RKO (cell line): ENCODE results near the gene SAMD13.

Experiments used
- DNase-seq: peaks from one replicate; pipeline ENCODE4 v3.0.0-alpha.2; 2016; ENCODE audit warnings: low spot score

Gene SAMD13, protein sequence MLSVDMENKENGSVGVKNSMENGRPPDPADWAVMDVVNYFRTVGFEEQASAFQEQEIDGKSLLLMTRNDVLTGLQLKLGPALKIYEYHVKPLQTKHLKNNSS

DNA sequence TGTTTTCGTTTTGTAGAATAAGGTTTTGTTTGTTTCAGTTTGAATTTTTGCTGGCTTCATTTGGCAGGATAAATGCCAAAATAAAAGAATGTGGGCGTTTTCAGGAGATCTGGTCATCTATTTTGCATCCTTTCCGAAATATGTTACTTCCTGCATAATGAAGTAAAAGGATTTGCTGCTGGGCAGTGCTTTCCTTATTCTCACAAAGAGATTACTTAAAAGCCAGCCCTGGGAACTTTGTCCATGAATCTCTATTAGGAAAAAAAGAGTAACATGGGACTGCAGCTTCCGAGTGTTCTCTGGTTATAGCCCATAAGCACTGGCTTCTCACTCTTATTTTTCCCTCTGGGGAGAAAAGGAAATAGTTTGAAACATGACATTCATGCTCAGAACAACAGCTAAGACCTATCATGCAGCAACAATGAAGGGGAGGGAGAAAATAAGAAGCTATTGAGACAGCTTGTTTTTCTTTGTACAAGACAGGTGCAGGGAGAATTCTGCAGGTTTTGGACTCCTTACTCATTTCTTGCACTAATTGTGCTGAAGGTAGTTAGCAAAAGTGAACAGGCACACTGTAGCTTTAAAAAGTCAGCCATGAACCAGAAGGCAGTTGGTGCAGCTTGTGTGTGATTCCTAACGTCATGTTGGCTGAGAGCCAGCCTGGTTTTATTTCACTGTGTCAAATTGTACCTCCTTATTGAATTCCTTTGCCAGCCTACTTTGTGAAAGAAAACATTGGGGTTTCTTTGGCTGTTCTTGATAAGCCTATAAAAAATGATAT is at the start of gene SAMD13:
TSS of gene SAMD13 (plus strand) at position 705 of the 781 bp plus-strand sequence. CDS start 1,527 bp downstream, outside the sequence.
- peak; percentile 65 for DNase-seq

DNA sequence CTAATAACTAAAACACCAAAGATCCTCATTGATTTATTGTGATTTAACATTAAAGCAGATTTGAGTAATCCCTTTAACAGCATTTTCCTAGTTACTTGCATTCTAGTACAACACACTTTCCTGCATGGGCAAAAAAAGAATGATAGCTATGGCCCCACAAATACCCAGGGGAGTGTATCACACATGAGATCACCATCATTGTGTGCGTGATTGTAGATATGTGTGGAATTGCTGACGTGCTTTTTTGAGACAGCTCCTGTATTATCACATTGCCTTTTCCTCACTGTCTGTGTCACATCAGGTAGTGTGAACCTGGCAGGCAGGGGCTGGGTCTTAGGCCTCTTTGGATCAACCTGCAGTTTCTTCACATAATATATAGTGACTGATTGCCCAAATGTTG is 48.5 kb upstream of the SAMD13 start:
- no peak for DNase-seq

DNA sequence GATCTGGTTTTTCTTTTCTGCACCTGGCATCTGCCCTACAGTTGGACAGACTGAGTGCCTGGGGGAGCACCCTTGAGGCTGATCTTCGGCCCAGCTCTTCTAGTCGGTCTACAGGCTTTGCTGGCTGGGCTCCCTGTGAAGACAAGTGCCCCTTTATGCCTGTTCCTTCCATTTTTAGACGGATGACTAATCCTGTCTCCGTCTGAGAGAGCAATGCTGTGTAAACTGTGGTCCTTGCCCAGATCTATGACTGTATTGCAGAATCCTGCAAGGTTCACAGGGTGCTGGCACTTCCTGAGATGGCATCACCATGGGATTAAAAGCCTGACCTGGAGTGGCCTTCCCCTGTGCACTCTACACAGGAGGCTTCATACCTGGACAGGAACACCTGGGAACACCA is 47.6 kb upstream of the SAMD13 start:
- DNase-seq, result peak; percentile 49

DNA sequence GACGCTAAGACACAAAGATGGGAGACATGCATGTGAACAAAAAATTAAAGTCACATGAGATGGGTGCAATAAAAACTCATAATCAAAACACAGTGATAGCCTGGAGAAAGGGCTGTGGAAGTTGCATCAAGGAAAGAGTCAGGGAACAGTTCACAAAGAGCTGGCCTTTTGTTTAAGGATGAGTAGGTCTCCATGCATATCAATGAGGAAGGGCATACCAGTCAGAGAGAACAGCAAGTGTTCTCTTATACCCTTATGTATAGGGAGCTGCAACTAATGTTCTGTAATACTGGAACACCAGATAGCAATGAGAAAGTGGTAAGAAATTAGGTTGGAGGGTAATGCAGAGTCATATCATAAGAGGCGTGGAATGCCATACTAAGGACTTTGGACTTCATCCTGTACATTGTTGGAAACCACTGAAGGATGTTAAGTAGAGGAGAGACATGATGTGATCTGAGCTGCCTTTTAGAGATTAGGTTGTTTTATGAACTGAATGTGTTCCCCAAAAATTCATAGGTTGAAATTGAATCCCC is 46.7 kb upstream of the SAMD13 start:
- no peak for DNase-seq

DNA sequence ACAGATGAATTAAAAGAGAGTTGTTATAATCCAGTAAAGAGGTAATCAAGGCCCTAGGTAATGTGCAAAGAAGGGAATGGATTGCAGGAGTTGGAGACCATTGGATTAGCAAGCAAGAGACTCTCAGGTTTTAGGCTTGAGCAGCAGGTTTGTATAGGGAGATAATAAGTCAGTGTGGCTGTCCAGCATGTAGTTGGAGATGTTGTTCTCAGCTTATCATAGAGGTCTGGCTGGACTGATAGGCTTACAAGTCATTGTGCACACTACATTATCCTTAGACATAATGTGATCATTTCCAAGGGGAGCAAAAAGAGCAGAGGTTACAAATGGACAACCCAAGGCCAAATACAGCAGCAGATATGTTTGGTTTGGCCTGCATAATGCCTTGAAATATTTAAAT is 45.9 kb upstream of the SAMD13 start:
- DNase-seq, result no peak

DNA sequence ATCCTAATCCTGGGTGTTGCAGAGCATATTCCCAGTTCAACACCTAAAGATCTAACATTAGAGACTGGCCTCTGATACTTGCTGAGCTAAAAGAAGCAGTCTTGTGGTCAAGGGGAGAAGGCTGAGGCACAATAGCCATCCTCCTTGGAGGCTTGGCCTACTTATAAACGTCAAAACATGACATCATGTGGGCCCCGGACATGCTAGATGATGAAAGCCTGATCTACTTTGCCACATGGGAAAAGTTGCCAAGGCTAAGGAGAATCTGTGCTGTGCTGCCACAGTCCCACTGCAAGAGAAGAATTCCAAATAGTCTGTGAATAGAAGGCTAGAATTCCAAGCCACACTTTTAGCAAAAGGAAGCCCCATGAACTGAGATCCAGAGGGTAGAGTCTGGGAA is 43.9 kb upstream of the SAMD13 start:
- DNase-seq, result no peak

DNA sequence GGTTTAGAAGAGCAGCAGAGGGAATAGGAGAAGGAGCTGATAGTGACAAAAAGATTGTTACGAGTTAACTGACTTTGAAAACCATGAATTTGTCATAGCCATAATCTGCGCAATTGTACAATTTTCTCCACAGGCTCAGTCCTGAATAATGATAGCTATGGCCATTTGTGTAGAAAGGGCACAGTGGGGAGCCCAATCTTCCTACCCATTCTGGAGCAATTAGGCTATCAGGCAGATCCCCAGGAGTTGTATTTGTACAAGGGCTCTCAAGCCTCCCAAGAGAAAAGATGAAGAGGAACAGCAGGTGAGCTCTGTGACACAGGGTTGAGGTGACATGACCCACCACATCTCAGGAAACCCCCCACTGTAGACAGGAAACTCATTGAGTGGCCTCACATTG is 42.1 kb upstream of the SAMD13 start:
- no peak for DNase-seq

DNA sequence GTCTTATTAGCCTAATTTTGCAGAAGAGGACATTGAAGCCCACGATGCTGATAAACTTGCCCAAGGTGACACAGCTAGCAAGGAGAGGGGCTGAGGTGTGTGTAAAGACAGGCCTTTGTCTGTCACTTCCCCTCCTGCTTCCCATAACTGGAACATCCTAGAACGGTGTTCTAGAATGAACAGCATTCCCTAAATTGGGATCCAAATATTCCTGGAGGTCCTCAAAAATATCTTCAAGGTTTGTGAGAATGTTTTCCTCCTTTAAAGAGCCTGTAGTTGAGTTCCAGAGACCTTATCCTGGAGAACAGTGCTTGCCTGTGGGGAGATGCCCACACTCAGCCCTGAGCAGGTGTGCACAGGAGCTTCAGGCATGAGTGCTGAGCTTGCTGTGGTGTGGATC is 41.5 kb upstream of the SAMD13 start:
- no peak for DNase-seq

DNA sequence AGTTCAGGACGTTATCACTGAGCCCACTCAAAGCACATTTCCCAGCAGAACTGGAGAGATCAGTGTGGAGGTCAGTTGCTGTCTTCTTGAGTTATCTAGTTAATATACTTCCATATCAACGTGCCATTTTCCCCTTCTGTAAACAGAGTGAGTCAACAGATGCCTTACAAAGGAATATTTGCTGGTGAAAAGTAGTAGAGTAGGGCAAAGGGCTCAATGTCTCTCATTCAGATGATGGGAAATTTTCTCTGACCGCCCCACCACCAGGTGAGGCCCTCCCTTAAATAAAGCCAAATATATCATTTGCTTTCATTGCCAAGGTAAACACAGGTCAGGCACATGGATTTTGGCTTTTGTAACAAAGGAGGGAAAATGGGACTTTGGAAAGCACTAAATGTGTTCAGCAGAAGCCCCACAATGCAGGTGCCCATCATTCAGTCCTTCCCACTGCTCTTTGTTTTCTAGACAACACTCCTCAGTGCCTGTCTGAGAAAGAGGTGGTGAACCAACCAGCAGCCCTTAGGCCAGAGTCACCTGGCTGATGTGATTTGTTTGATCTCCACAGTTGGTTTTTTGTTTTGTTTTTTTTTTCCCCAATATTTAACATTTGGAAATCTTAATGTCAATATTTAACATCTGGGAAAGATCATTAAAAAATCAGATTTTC is 40.5 kb upstream of the SAMD13 start:
- DNase-seq, result no peak

DNA sequence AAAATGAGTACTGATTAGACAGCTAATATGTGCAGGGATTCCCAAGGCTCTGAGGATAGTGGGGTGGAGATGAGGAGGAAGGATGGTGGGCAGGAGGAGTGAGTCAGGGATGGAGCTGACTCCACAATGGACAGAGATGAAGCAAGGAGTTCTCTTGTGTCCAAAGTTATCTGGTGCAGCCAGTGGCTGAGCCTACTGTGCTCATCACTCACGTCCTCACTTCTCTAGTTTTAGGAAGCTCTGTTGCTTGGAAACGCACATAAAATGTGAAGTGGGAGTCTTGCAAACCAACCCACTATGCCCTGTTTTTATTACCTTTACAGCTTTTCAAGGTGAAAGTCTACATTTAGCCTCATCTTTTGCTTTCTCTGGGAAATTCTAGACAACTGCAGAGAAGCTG is 36.5 kb upstream of the SAMD13 start:
- DNase-seq, result no peak

DNA sequence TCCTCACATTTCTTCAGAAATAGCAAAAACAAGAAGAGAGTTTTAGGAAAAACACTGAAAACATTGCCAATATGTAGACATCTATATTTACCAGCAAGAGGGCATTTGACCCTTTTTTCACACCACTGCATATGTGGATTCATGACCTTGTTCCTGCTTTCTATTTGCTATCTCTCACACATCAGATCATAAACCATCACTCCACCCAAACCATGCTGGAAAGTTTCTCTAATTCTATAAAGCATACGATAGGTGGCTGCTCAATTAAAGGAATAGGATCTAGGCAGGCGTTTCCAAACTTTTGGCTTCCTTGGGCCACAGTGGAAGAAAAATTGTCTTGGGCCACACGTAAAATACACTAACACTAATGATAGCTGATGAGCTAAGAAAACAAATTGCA is 35.6 kb upstream of the SAMD13 start:
- DNase-seq, result no peak

DNA sequence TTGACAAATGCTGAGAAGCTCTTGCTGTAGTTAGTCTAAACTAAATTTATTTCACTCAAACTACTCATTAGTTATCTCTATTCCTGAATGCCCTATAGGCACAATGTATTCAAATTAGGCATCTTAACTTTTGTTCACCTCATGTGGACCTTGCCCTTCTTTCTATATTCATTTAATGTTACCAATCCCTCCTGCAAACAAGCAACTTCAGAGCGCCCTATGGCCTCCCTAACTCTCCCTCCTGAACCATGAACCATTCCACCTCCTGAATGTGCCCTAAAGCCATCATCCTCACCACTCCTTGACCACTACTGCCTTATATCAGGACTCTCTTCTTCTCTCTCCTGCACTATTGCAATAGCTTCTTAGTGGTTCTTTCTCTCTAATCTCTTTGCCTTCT is 34.8 kb upstream of the SAMD13 start:
- no peak for DNase-seq

DNA sequence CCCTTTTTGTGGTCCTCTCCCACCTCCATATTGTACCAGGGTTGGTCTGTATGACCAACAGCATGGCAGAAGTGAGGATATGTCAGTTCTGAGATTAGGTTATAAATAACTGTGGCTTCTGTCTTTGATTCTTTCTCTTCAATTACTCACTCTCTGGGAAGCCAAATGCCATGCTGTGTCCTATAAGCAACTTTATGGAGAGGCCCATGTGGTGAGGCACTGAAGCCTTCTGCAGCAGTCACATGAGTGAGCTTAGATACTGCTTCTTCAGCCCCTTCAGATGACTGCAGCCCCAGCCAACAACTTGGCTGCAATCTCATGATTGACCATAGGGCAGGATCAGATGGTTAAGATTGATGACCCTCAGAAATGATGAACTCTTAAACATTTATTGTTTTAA is 34.0 kb upstream of the SAMD13 start:
- no peak for DNase-seq

DNA sequence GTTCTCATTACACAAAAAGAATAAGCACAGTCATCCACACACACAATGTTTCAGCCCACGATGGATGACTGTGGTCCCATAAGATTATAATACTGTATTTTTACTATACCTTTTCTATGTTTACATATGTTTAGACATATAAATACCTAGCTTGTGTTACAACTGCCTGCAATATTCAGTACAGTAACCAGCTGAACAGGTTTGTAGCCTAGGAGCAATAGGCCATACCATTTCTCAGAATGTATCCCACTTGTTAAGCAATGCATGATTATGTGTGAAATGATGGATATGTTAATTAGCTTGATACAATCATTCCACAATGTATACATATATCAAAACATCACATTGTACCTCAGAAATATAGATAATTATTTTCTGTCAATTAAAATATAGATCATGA is 33.2 kb upstream of the SAMD13 start:
- DNase-seq, result no peak

DNA sequence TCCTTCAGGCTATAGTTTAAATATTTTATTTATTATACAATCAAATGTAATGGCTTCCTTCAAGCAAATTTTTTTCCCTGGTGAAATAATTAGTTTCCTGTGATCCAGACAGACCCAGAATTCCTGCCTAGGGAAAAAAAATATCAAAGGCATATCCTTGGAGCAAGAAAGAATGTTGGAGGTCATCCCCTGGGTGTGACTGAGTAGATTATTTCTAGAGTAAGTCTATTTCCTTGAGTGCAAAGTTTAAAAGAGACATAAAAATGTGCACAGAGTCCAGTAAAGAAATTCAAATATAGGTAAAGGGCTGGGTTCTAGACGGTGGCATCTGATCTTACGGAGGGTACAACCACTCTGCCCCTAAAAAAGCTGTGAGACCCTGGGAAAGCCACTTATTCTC is 32.2 kb upstream of the SAMD13 start:
- no peak for DNase-seq

DNA sequence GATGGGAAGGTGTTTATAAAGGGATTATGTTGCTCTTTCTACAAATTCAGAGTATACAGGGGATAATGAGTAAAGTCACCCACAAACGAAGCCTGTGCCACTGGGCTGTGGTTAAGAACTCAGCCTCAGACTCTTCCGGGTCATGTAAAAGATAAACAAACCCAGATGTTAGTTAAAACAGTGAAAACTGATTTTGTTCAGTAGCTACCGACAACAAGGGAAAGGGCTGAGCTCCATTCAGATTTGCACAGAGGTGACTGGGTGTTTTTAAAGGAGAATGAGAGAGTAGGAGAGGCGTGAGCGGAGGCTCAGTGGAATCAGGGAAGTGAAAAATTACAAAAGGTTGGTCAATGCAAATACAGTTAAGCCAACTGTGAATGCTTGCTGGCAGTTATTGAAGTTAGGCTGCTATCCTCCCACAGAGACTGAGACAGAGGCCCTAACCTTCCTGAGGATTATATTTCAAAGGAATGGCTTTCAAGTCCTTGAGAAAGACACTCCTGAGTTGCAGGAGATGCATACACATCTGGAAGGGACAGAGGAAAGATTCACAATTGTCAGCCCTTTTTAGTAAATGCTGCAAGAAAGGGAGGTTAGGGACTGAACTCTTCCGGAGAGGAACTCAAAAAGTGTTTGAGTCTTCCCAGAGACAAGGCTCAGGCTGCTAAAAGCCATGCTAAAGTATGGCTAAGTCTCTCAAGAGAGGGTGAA is 29.9 kb upstream of the SAMD13 start:
- DNase-seq, result no peak

DNA sequence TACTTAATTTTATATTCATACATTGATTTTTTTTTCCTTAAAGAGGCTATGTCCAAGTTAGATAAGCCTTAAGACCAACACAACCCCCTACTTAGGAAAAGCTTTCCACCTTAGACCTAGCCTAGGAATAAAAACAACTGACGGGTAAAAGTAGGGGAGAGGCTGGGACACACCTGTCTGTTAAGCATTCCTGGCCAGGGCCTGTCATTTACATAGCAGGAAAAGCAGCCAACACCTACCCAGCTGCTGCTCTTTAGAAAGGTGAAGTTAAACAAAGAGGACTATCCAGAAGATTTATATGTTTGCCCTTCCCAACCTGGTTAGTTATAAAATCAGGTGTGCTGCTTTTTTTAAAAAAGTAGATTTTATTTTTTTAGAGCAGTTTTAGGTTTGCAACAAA is 29.1 kb upstream of the SAMD13 start:
- no peak for DNase-seq

DNA sequence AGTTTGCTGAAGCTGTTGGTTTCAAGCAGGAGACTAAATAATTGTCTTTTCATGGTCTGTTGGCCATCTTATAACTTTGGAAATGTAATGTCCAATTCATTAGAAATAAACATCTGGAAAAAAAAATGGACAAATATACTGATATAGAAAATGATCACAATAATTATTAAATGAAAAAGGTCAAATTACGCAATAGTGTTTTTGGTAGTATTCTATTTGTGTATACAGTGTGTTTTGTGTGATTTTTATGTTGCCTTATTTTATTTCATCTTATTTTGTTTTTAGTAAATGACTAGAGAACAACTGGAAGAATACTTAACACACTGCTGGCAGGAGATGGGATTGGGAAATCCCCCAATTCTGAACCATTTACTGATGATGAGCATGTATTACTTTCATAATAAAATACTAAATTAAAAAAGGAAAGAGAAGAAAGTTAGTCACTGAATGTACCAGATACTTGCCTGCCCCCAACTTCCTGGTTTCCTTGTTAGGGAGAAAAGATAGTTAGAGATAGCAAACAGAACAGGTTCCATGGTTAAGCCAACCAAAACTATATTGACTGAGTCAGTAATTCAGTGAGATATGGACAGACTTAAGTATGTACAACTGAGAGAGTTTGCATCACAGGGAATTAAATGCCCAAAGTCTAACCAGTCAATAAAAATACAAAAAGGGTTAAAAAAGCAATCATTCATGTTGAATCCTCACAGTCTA is 24.0 kb upstream of the SAMD13 start:
- no peak for DNase-seq

DNA sequence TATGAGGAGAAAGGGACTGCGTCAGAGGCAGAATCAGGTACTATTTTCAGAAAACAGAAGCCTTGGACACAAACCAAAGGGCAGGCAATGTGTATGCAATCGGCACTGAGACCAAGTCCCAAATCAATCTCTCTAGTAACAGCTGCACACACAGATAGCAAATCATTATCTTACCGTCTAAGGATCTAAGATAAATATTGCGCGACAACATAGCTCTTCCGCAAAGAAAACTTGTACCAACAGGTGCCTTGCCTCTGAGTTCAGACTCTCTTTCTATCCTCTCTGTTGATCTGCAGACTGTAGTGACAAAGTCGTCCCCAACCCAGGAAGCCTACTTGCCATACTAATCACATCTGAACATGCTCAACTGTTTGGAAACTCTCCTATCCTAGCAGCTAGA is 22.6 kb upstream of the SAMD13 start:
- no peak for DNase-seq

DNA sequence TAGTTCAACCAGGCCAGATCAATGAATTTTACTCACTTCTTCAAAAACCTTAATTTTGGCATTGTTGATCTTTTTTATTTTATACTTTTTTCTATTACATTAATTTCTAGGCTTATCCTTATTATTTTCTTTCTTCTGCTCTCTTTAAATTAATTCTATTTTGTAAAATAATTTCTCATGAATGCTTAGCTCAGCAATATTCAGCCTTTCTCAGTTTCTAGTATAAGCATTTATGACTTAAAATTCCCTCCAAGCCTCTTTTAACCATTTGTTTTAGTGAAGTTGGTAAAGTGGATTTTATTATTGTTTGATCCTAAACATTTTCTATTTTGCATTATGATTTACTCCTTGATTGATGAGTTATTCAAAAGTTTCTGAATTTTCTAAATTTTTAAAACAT is 20.6 kb upstream of the SAMD13 start:
- DNase-seq, result no peak

DNA sequence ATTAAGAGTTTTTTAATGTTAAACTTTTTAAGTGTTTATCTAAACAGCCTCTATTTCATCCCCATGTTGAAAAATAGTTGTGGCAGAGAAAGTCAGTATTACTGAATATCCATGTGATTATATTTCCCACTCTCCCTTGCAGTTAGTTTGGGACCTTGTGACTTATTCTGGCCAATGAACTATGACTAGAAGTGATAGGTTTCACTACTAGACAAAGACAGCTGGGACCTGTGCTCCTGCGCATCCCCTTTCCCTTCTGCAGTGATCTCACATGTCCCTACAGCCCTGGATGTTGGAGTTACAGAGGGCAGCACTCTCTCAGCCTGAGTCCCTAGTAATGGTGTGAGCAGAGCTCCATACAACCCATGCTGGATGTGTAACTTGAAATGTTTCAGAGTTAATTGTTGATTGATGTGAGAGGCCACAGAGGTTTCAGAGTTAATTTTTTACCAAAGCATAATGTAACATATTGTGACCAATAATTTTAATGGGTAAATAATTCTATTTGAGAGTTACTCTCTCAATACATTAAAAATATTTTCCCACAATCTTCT is 18.7 kb upstream of the SAMD13 start:
- DNase-seq, result no peak

DNA sequence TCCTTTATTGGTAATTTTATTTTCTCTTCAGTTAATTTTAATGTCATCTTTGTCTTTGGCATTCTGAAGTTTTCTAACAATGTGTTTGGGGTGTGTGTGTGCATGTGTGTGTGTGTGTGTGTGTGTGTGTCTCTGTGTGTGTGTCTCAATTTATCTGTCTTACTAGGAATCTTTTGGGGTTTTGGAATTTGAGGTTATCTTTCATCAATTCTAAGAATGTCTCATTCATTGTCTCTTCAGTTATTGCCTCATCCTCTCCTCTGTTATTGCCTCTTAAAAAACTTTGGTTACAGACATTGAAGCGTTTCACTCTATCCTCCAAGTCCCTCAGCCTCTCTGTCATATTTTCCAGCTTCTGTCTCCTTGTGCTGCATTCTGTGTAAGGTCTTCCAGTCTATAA is 18.1 kb upstream of the SAMD13 start:
- DNase-seq, result no peak
